Activated CD8-positive, alpha-beta T cell treated with anti-CD3 and anti-CD28 coated beads, Interleukin-2, amount 10 ng/mL, durations not matched to agents 7 days and 5 days (primary cell): Measurements from ENCODE around the gene NSD2. TPM values are rescaled to one million over a fixed set of nuclear protein-coding genes. Genes with fewer than 3 reads are reported as not detected.
"Not testable (repeated sequence)": the region's sequence is repeated elsewhere in the genome, so short reads cannot be mapped to it uniquely, and the experiment has no call there.

ENCODE experiments used
- ATAC-seq: fragments of 150-1000 bp; cut with Tn5 transposase; one replicate; pipeline ENCODE4 v1.10.0; 2021; ENCODE audit warnings: moderate library complexity
- CTCF ChIA-PET: fragments of 350-600 bp; sonication (Branson Sonifier 250); formaldehyde crosslinking; loops from one replicate; lab custom pipeline; 2021; ENCODE audit warnings: antibody characterized with exemption; lab: Charles Lee
- POLR2A ChIA-PET: fragments of 350-600 bp; sonication (Branson Sonifier 250); formaldehyde crosslinking; loops from one replicate; lab custom pipeline; 2021; ENCODE audit warnings: antibody characterized with exemption; lab: Charles Lee
- DNase-seq: peaks from one replicate; pipeline ENCODE4 v3.0.0-alpha.2; 2020
- H3K27ac Mint-ChIP-seq: one replicate; pipeline ENCODE4 v1.8.0; 2021; ENCODE audit warnings: mild to moderate bottlenecking, mixed read lengths
- H3K27me3 Mint-ChIP-seq: one replicate; pipeline ENCODE4 v1.8.0; 2021; ENCODE audit warnings: low read depth, mixed read lengths
- H3K36me3 Mint-ChIP-seq: one replicate; pipeline ENCODE4 v1.8.0; 2021; ENCODE audit warnings: low read depth, mixed read lengths
- H3K4me1 Mint-ChIP-seq: one replicate; pipeline ENCODE4 v1.8.0; 2021; ENCODE audit warnings: low read depth, mixed read lengths
- H3K4me3 Mint-ChIP-seq: one replicate; pipeline ENCODE4 v1.8.0; 2021; ENCODE audit warnings: mild to moderate bottlenecking, mixed read lengths
- H3K9me3 Mint-ChIP-seq: one replicate; pipeline ENCODE4 v1.8.0; 2022; ENCODE audit warnings: mixed read lengths; ENCODE audit not compliant: insufficient read depth
- total RNA-seq, 2 experiments: library from RNA; stranded (reverse); gene quantifications; one replicate each; pipeline ENCODE4 v1.2.3, GENCODE V29; 2021

Gene NSD2
- total RNA-seq, 2 experiments from 2014 or later = 287 to 290 TPM

DNA sequence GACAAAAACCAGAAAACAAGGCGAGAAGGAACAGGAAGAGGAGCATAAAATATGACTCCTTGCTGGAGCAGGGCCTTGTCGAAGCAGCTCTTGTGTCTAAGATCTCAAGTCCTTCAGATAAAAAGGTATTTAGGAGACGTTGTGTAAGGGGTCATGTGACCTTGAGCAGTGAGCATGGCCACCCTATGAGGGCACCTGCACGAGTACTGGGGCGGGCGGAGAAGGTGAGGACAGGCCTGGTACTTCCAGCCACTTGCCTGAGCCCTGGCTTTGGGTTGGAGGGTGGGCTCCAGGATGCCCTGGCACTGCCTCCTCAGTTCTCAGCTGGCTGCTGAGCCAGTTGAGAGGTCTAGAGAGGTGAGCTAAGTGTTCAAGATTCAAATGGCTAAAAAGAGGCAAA lies 29.9 kb downstream of the NSD2 start:
- Mint-ChIP-seq H3K4me1 (peaks cover 75% of the 10 kb centered on the region), H3K27ac (no peak overlapping the region), H3K4me3 (no peak overlapping the region), H3K9me3 (no peaks in the 10 kb centered on the region), H3K36me3 (peaks cover 80% of the 10 kb centered on the region), H3K27me3 (no peaks in the 10 kb centered on the region)
- DNase-seq (no peak), ATAC-seq (no peak)
- ChIA-PET CTCF (interaction anchor here (1.6 to 4.7 kb wide), 6 partner anchors 8 to 154 kb away, joined by 4 to 64 read pairs (median 20); partner anchors contain the start of gene LETM1), POLR2A (no interaction called here)

DNA sequence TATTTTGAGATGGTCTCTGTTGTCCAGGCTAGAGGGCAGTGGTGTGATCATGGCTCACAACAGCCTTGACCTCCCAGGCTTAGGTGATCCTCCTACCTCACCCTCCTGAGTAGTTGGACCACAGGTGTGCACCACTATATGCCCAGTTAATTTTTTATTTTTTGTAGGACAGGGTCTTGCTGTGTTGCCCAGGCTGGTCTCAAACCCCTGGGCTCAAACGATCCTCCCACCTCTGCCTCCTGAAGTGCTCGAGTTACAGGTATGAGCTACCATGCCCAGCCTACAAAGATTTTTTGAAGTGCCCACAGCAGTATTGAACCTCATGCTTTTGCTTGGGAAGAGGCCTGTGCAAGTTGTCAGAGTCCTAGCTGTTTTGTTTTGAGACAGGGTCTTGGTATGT lies 31.1 kb downstream of the NSD2 start:
- peaks cover 78% of the 10 kb centered on the region for H3K36me3 Mint-ChIP-seq
- no peak for ATAC-seq
- H3K4me1 Mint-ChIP-seq = peaks cover 75% of the 10 kb centered on the region

DNA sequence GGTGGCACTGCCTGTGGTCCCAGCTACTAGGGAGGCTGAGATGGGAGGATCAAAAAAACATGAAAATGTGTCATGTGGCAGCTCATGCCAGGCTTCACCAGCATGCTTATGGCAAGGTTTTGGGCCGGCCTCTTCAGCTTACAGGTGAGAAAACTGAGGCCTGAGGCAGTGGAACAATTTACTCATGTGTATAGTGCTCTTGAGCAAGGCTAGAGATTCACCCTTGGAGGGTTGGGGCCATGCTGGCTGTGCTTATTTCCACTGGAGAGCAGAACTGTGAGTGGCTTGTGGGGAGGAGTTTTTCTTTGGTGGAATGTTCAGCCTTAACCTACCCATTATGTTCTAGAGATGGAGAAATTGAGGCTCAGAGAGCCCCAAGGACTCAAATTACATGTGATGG lies 31.8 kb downstream of the NSD2 start:
- ChIA-PET POLR2A (no interaction called here), CTCF (no interaction called here)
- peaks cover 77% of the 10 kb centered on the region for H3K4me1 Mint-ChIP-seq
- no peaks in the 10 kb centered on the region for H3K27me3 Mint-ChIP-seq
- DNase-seq (no peak), ATAC-seq (no peak)
- H3K27ac Mint-ChIP-seq = no peak overlapping the region
- no peaks in the 10 kb centered on the region for H3K9me3 Mint-ChIP-seq
- no peak overlapping the region for H3K4me3 Mint-ChIP-seq
- peaks cover 79% of the 10 kb centered on the region for H3K36me3 Mint-ChIP-seq

More for the DNA sequence above, 31.1 kb downstream of the NSD2 start:
- Mint-ChIP-seq H3K9me3 (no peaks in the 10 kb centered on the region), H3K27ac (no peak overlapping the region), H3K4me3 (no peak overlapping the region), H3K27me3 (no peaks in the 10 kb centered on the region)
- no peak for DNase-seq
- ChIA-PET POLR2A (no interaction called here), CTCF (interaction anchor here (1.6 kb wide), 1 partner anchor 39 kb away, joined by 4 read pairs; no protein-coding TSS in a partner anchor)

DNA sequence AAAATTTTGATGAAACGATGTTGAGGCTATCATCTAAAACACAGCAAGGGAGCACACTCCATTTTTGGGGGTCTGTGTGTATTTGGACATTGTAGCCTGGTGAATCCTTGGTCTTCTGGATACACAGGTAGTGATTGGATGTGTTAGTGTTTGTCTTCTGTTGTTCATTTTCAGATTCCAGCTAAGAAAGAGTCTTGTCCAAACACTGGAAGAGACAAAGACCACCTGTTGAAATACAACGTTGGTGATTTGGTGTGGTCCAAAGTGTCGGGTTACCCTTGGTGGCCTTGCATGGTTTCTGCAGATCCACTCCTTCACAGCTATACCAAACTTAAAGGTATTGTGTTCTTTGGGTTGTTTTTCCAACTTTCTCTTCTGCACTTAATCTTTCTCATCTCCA lies 32.8 kb downstream of the NSD2 start:
- Mint-ChIP-seq H3K9me3 (no peaks in the 10 kb centered on the region), H3K27me3 (no peaks in the 10 kb centered on the region), H3K27ac (peak overlapping the region; percentile 17), H3K4me1 (peaks cover 79% of the 10 kb centered on the region), H3K36me3 (peaks cover 79% of the 10 kb centered on the region), H3K4me3 (no peak overlapping the region)
- CTCF ChIA-PET = no interaction called here
- DNase-seq (no peak), ATAC-seq (no peak)
- POLR2A ChIA-PET = no interaction called here

DNA sequence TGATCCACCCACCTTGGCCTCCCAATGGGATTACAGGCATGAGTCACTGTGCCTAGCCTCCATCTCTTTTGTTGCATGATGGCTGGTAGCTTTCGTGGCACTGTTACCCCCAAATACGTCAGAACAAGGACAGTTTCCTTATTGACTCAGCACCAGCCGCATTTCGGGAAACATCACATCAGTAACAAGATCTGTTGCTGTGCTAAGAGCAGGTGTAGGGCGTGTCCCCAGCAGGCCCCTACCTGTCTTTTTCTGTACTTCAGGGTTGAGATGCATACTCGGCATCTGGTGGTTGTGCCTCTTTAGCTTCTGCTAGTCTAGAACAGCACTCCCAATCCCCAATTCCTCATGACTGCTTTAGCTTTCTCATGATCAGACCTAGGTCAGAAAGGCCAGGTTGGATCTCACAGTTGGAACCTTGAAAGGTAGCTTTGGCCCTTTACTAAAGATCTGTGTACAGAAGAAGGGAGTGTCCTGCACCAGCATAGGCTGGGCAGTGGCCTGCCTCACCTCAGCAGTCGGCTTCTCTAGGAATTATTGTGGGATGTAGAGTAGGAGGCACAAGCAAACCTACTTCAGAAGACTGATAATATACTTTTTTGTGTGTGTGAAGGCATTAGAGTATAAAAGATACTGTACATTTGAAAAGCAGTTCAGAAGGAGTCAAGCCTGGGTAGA lies 36.8 kb downstream of the NSD2 start:
- Mint-ChIP-seq H3K4me1 (peaks cover 66% of the 10 kb centered on the region), H3K4me3 (no peak overlapping the region), H3K27ac (peak overlapping the region; percentile 64), H3K27me3 (no peaks in the 10 kb centered on the region), H3K36me3 (peaks cover 68% of the 10 kb centered on the region), H3K9me3 (no peaks in the 10 kb centered on the region)
- DNase-seq (no peak), ATAC-seq (no peak)
- CTCF ChIA-PET = interaction anchor here (0.6 to 4.6 kb wide), 3 partner anchors 9 to 53 kb away, joined by 3 to 42 read pairs (median 3); no protein-coding TSS in a partner anchor
- POLR2A ChIA-PET = interaction anchor here (0.6 to 1.5 kb wide), 3 partner anchors 8 to 37 kb away, joined by 3 to 7 read pairs (median 3); partner anchors contain the start of gene NSD2

DNA sequence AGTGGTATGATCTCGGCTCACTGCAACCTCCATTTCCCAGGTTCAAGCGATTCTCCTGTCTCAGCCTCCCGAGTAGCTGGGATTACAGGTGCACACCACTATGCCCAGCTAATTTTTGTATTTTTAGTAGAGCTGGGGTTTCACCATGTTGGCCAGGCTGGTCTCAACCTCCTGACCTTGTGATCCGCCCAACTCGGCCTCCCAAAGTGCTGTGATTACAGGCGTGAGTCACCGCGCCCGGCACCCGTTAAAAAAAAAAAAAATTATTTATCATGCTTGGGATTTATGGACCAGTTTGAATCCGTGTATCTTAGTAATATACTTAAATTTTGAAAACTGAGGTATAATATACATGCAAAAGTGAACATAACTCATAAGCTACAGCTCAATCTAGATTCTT lies 38.5 kb downstream of the NSD2 start:
- CTCF ChIA-PET = interaction anchor here (1.2 to 4.6 kb wide), 3 partner anchors 10 to 201 kb away, joined by 4 to 42 read pairs (median 4); no protein-coding TSS in a partner anchor
- ATAC-seq, H3K9me3 Mint-ChIP-seq, POLR2A ChIA-PET, H3K27ac Mint-ChIP-seq, DNase-seq, H3K4me3 Mint-ChIP-seq, H3K27me3 Mint-ChIP-seq: not testable (repeated sequence)
- Mint-ChIP-seq H3K36me3 (peaks cover 68% of the 10 kb centered on the region), H3K4me1 (peaks cover 57% of the 10 kb centered on the region)

DNA sequence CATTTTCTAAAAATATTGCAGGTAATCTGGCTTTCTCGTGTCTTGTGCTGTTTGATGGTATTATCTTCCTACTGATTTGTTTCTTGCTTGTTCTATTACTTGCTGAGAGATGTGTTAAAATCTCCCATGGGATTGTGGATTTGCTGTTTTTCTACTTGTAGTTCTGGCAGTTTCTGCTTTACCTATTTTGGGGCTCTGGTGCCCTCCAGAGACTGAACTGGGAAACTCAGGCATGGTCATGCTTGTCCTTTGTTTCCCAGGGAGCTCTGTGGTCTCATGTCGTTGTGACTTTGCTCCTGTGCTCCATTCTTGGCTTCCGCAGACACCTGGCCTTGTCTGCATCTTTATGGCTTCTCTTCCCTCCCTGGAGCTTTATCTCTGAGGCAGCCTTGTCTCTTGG lies 39.5 kb downstream of the NSD2 start:
- Mint-ChIP-seq H3K4me3 (no peak overlapping the region), H3K27ac (peak overlapping the region; percentile 22), H3K4me1 (peaks cover 50% of the 10 kb centered on the region), H3K27me3 (no peaks in the 10 kb centered on the region), H3K36me3 (peaks cover 66% of the 10 kb centered on the region), H3K9me3 (no peaks in the 10 kb centered on the region)
- no peak for ATAC-seq
- ChIA-PET POLR2A (no interaction called here), CTCF (interaction anchor here (0.7 to 4.6 kb wide), 3 partner anchors 11 to 34 kb away, joined by 3 to 42 read pairs (median 3); no protein-coding TSS in a partner anchor)
- peak; percentile 37 for DNase-seq

DNA sequence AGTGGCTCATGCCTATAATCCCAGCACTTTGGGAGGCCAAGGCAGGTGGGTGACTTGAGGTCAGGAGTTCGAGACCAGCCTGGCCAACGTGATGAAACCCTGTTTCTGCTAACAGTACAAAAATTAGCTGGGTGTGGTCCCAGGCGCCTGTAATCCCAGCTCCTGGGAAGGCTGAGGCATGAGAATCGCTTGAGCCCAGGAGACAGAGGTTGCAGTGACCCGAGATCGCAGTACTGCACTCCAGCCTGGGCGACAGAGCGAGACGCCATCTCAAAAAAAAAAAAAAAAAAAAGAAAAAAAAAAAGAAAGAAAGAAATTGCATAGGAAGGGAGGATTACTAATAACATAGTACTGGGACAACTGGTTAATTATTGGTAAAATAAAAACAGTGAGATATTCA lies 40.1 kb downstream of the NSD2 start:
- DNase-seq, H3K27me3 Mint-ChIP-seq, H3K9me3 Mint-ChIP-seq, H3K27ac Mint-ChIP-seq, ATAC-seq, H3K4me3 Mint-ChIP-seq, POLR2A ChIA-PET: not testable (repeated sequence)
- CTCF ChIA-PET = interaction anchor here (0.9 to 4.6 kb wide), 2 partner anchors 12 to 13 kb away, joined by 3 to 42 read pairs; no protein-coding TSS in a partner anchor
- Mint-ChIP-seq H3K36me3 (peaks cover 66% of the 10 kb centered on the region), H3K4me1 (peaks cover 48% of the 10 kb centered on the region)

DNA sequence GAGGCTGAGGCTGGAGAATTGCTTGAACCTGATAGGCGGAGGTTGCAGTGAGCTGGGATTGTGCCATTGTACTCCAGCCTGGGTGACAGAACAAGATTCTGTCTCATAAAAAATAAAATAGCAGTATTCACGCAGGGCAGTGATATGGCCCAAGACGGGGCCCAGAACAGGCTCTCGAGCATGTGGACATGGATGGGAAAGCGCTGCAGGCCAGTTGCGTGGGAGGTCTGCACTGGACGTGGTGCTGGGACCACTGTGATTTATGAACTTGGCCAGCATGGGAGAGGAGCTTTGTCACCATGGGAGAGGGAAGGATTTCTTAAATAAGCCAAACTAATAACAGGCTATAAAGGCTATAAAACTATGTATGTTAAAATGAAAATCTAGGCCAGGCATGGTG lies 51.6 kb downstream of the NSD2 start:
- ChIA-PET CTCF (interaction anchor here (1.1 kb wide), 1 partner anchor 23 kb away, joined by 4 read pairs; no protein-coding TSS in a partner anchor), POLR2A (no interaction called here)
- no peak for DNase-seq
- Mint-ChIP-seq H3K36me3 (peaks cover 59% of the 10 kb centered on the region), H3K27me3 (no peaks in the 10 kb centered on the region), H3K4me3 (no peak overlapping the region), H3K27ac (no peak overlapping the region), H3K9me3 (no peaks in the 10 kb centered on the region), H3K4me1 (no peaks in the 10 kb centered on the region)
- ATAC-seq = no peak

DNA sequence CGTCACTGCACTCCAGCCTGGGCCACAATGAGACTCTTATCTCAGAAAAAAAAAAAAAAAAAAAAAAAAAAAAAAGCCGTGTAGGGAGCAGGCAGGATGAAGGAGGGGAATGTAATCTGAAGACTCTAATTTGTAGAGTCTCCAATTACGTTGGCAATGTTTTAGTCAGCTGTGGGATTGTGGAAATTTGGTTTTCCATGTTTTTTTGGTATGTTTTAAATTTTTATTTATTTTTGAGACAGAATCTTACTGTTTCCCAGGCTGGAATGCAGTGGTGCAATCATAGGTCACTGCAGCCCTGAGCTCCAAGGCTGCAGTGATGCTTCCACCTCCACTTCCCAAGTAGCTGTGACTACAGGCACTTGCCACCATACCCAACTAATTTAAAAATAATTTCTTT lies 56.5 kb downstream of the NSD2 start:
- Mint-ChIP-seq H3K9me3 (no peaks in the 10 kb centered on the region), H3K36me3 (peaks cover 63% of the 10 kb centered on the region), H3K4me3 (no peak overlapping the region), H3K27ac (no peak overlapping the region), H3K27me3 (no peaks in the 10 kb centered on the region), H3K4me1 (peaks cover 2% of the 10 kb centered on the region)
- DNase-seq (no peak), ATAC-seq (no peak)
- ChIA-PET POLR2A (no interaction called here), CTCF (interaction anchor here (1.0 kb wide), 1 partner anchor 179 kb away, joined by 3 read pairs; no protein-coding TSS in a partner anchor)

DNA sequence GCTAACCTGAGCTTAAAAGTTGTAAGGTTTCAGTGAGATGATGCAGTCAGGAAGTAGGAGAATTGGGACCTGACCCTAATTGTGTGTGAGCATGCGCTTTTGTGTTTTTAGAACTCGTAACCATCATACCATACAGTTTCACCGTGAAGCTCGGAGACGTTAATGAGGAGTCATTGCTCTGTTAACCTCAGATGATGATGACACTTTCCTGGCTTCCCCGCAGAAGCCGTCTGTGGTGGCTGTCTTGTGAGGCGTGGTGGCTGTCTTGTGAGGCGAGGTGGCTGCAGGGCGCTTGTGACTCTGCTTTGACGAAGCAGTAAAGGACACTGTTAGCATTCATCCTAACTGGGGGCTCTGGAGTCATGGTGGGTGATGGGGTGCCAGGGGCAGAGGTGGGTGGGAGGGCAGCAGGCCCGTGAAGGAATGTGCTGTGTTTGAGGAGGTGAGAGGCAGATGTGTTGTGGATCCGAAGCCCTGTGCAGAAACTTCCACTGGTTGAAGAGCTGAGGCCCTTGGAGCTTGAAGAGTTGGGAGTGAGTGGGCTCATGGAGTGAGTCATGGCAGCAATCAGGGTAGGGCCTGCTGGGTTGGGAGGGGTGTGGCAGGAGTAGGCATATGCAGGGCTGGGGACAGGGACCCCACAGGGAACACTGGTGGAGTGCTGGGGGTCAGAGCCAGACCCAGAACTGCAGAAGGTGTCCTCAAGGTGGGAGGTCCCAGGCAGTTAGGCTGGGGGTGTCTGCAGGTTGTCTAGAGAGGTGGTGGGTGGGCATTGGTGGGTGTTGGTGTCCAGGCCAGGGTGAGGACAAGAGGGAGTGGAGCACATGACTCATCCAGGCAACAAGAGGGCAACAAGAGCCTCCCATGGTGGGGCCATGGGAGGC lies 57.4 kb downstream of the NSD2 start:
- no peak for DNase-seq
- Mint-ChIP-seq H3K4me3 (no peak overlapping the region), H3K36me3 (peaks cover 56% of the 10 kb centered on the region), H3K4me1 (peaks cover 2% of the 10 kb centered on the region), H3K9me3 (no peaks in the 10 kb centered on the region), H3K27ac (peak overlapping the region; percentile 49), H3K27me3 (no peaks in the 10 kb centered on the region)
- peak; percentile 19 for ATAC-seq
- ChIA-PET POLR2A (no interaction called here), CTCF (interaction anchor here (1.0 kb wide), 1 partner anchor 180 kb away, joined by 3 read pairs; no protein-coding TSS in a partner anchor)
